Heart left ventricle (tissue), 13 donors: Measurements from ENCODE around the gene HARBI1.

Experiments
- POLR2A ChIP-seq, 2 donors: fragments of 450-650 bp; IDR thresholded peaks; one replicate each; pipeline ENCODE4 v1.6.1; 2017; ENCODE audit warnings: antibody characterized with exemption in 2 of 2, mild to moderate bottlenecking in 2 of 2, moderate library complexity in 2 of 2
- TF ChIP-seq, protein P1 (sequence below), 12 donors: fragments of 200-600 bp; sonication (generic) in 4 of 12; IDR thresholded peaks; one replicate each; pipeline versions ENCODE4 v1.5.0 to v1.8.0; 2018 to 2022; ENCODE audit warnings: antibody characterized with exemption in 12 of 12, mild to moderate bottlenecking in 5 of 12
- donor health status: ischemic (EF 13 %, LVEDD 7.1; RV severe dilation, severe dysfunction).
- donor health status: DM: no; HTN: yes; CAD: no.
- donor health status: DM: no; HTN: no; CAD: no.
- donor health status: ischemic (EF 25% LVEDD 6.9; RV normal size, moderate dysfunction).
- donor health status: ischemic (EF 25% LVEDD 5.7; RV mildly dilated, moderate dysfunction).
- donor health status: ischemic (EF 35%, LVEDD 5.7; RV mildly dilated, moderate dysfunction).
- donor health status: nonischemic (EF 11% LVEDD 7.7; RV severe dilation, severe dysfunction).
- donor health status: DM: yes; HTN: yes; CAD: no.
- donor health status: PGD.
- donor health status: ischemic (EF 29% LVEDD 5.4; RV normal size, mild dysfunction).
- donor health status: nonischemic (EF 23%, LVEDD 6.1; RV moderate dilation, normal function).

DNA sequence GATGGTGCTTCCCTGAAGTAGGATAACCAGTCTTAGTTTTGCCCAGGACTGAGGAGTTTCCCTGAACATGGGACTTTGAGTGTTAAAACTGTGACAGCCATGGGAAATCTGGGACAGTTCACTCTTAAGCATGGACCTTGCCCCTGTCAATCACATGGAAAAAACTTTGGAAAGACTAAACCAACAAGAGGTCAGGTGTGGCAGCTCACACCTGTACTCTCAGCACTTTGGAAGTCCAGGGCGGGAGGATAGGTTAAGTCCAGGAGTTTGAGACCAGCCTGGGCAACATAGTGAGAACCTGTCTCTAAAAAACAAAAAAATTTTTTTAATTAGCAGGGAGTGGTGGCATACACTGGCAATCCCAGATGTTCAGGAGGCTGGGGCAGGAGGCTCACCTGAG lies 19.9 kb downstream of the HARBI1 start:
- TF ChIP-seq POLR2A (IDR thresholded peaks at IDR 0.05), result no peak
- TF ChIP-seq, protein P1, sequence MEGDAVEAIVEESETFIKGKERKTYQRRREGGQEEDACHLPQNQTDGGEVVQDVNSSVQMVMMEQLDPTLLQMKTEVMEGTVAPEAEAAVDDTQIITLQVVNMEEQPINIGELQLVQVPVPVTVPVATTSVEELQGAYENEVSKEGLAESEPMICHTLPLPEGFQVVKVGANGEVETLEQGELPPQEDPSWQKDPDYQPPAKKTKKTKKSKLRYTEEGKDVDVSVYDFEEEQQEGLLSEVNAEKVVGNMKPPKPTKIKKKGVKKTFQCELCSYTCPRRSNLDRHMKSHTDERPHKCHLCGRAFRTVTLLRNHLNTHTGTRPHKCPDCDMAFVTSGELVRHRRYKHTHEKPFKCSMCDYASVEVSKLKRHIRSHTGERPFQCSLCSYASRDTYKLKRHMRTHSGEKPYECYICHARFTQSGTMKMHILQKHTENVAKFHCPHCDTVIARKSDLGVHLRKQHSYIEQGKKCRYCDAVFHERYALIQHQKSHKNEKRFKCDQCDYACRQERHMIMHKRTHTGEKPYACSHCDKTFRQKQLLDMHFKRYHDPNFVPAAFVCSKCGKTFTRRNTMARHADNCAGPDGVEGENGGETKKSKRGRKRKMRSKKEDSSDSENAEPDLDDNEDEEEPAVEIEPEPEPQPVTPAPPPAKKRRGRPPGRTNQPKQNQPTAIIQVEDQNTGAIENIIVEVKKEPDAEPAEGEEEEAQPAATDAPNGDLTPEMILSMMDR (IDR thresholded peaks at IDR 0.05), result no peak
